ENCODE measurements around the gene SKAP1.

The SKAP1 gene

DNA sequence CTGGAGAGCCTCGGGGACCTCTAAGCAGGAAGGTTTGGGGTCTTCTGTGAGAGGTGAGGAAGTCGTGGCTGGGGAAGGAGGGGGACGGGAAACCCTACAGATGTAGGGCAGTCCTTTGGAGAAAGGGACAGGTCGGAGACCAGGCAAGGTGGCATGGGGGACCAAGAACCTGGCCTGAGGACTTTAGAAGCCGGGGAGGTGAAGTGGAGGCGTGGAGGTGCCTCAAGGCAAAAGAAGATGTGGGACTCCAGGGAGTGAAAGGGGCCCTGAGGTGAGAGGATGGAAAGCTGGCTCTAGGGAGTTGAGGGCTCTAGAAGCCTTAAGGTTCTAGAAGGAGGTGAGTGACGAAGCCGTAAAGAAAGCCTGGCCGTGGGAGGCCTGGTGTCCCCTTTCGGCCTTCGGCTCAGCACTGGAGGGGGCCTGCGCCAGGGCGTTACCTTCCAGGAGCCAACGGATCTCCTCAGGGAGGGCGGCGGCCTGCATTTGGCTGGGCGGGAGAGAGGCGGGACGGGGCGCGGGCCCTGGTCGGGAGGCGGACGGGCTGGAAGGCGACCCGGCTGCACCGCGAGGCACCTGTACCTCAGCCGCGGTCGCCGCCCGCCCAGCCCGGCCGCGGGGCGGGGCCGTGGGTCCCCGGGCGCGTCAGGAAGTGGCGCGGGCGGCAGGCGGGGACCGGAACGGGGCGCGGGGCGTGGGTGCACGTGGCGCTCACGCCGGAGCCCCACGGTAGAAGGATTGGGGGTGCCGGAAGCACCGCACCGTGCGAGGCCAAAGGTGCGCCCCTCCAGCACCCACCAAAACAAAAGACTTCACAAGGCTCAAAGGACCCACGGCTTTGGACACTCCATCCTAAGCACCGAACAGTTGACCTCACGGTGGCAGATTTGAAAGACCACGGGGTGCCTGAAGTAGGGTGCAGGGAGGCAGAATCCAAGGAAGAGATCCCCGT lies at the start of gene SKAP1:
SKAP1 (minus strand) TSS at position 577 of the 949 bp plus-strand sequence.
- H3K27ac ChIP-seq: no peak within 1 kb of the TSS
- H3K4me2 ChIP-seq: peak within 1 kb of the TSS; percentile 61 to 92 (median 77)
- peak within 1 kb of the TSS in 9 of 10 experiments; percentile 32 to 57 (median 42); a peak in 17 of 20 replicates for H3K4me3 ChIP-seq
- no peaks in the 10 kb centered on the region for H3K36me3 ChIP-seq
- TF ChIP-seq Cebpa-rat (IDR thresholded peaks at IDR 0.05): no peak
- peaks cover 0 to 17% (median 5%) of the 10 kb centered on the region in 11 experiments; a peak in 5 of 22 replicates for H3K9me3 ChIP-seq (replicated peaks in 1 of 11)
- H4K20me1 ChIP-seq: peaks cover 0 to 34% (median 0%) of the 10 kb centered on the region in 11 experiments; a peak in 10 of 22 replicates
- peaks cover 78 to 96% (median 91%) of the 10 kb centered on the region in 11 experiments for H3K27me3 ChIP-seq
- 0 out of 22 replicates have a peak within 1 kb of the TSS, but pooled peaks of 1 of the 11 experiments have one; percentile 23 for H3K9ac ChIP-seq
- peaks cover 8 to 17% (median 13%) of the 10 kb centered on the region in 10 experiments; a peak in 17 of 20 replicates for H3K4me1 ChIP-seq

DNA sequence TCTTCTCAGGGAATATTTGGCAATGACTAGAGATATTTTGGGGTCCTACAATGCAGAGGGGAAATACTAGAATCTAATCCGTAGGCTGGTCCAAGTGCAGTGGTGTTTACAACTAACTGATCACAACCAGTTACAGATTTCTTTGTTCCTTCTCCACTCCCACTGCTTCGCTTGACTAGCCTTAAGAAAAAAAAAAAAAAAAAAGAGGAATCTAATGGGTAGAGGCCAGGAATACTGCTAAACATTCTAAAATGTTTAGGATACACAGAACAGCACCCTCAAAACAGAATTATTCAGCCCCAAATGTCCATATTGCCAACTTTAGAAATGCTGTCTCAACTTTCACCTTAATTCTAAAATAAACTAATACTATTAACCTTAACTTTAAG lies 49.0 kb upstream of the SKAP1 start:
- Histone ChIP-seq H3K4me1 (peaks cover 20 to 43% (median 32%) of the 10 kb centered on the region in 10 experiments), H3K9ac (no peak overlapping the region), H3K36me3 (no peaks in the 10 kb centered on the region), H3K4me2 (peak overlapping the region in 9 of 11 experiments; percentile 18 to 63 (median 28); a peak in 10 of 22 replicates), H4K20me1 (peaks cover 0 to 12% (median 0%) of the 10 kb centered on the region in 11 experiments; a peak in 5 of 22 replicates), H3K27ac (no peak overlapping the region), H3K9me3 (replicated peaks in 1 of 11) (no peaks in the 10 kb centered on the region), H3K27me3 (peaks cover 0 to 5% (median 0%) of the 10 kb centered on the region in 11 experiments; a peak in 1 of 22 replicates), H3K4me3 (no peak overlapping the region)
- TF ChIP-seq Cebpa-rat (IDR thresholded peaks at IDR 0.05): no peak

DNA sequence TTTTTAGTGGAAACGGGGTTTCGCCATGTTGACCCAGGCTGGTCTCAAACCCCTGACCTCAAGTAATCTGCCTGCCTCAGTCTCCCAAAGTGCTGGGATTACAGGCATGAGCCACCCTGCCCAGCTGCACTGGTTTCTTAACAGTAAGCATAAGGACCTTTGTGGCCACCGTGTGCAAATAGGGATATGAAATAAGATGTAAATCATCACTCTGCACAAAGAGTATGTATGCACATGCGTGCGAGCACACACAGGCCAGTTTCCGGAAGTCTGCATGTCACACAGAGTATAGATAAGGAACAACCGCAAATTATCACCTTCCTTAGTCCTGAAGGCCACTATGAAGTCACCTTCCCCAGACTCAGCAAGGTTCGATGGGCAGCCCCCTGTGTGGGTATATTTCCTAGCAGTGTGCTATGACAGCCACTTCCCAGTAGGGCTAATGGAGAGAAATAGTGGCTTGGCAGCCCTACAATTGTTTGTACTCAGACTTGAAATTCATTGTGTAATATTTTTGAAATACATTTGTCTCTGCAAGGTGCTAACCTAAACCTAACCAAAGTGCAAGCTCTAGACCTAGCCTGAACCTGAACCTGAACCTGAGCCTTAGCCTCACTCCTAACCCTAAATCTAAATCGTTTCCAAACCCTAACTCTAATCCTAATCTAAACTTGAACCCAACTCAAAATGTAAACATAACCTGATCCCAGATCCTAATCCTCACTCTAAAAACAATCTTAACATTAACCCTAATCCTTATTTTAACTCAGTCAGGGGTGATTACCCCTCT lies 48.4 kb upstream of the SKAP1 start:
- H3K9me3 ChIP-seq (replicated peaks in 1 of 11): no peaks in the 10 kb centered on the region
- H3K4me3 ChIP-seq: no peak overlapping the region
- H4K20me1 ChIP-seq: peaks cover 0 to 7% (median 0%) of the 10 kb centered on the region in 11 experiments; a peak in 4 of 22 replicates
- TF ChIP-seq Cebpa-rat (IDR thresholded peaks at IDR 0.05): no peak
- no peak overlapping the region for H3K27ac ChIP-seq
- H3K4me1 ChIP-seq: peaks cover 14 to 37% (median 26%) of the 10 kb centered on the region in 10 experiments
- H3K9ac ChIP-seq: no peak overlapping the region
- no peaks in the 10 kb centered on the region for H3K36me3 ChIP-seq
- peak overlapping the region; percentile 8 to 63 (median 28); a peak in 17 of 22 replicates for H3K4me2 ChIP-seq
- H3K27me3 ChIP-seq: peaks cover 0 to 5% (median 0%) of the 10 kb centered on the region in 11 experiments; a peak in 1 of 22 replicates

DNA sequence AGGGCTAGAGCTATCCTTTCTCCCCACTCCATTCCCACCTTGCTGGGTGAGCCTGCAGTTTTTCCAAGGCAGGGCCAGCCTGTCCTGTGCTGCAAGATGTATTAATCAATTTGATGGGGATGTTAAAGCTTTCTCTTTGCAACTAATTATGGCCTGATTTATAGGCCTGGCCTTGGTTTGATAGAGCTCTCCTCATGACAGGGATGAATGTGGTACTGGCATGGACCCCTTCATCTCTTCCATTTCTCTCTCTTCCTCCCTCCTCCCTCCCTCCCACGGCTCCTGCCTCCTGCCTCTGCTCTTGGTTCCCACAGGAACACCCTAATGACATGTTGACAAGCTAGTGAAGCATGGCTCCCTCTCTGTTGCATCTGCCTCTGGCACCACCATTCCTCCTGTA lies 47.2 kb upstream of the SKAP1 start:
- peak overlapping the region in 4 of 11 experiments; percentile 26 to 35 (median 32); a peak in 5 of 22 replicates for H3K4me2 ChIP-seq
- H3K27ac ChIP-seq: no peak overlapping the region
- no peak overlapping the region for H3K9ac ChIP-seq
- no peaks in the 10 kb centered on the region for H4K20me1 ChIP-seq
- peaks cover 9 to 32% (median 25%) of the 10 kb centered on the region in 10 experiments; a peak in 18 of 20 replicates for H3K4me1 ChIP-seq
- TF ChIP-seq Cebpa-rat (IDR thresholded peaks at IDR 0.05): no peak
- no peak overlapping the region for H3K4me3 ChIP-seq
- H3K9me3 ChIP-seq (replicated peaks in 1 of 11): no peaks in the 10 kb centered on the region
- no peaks in the 10 kb centered on the region for H3K36me3 ChIP-seq
- H3K27me3 ChIP-seq: peaks cover 0 to 5% (median 0%) of the 10 kb centered on the region in 11 experiments; a peak in 4 of 22 replicates

DNA sequence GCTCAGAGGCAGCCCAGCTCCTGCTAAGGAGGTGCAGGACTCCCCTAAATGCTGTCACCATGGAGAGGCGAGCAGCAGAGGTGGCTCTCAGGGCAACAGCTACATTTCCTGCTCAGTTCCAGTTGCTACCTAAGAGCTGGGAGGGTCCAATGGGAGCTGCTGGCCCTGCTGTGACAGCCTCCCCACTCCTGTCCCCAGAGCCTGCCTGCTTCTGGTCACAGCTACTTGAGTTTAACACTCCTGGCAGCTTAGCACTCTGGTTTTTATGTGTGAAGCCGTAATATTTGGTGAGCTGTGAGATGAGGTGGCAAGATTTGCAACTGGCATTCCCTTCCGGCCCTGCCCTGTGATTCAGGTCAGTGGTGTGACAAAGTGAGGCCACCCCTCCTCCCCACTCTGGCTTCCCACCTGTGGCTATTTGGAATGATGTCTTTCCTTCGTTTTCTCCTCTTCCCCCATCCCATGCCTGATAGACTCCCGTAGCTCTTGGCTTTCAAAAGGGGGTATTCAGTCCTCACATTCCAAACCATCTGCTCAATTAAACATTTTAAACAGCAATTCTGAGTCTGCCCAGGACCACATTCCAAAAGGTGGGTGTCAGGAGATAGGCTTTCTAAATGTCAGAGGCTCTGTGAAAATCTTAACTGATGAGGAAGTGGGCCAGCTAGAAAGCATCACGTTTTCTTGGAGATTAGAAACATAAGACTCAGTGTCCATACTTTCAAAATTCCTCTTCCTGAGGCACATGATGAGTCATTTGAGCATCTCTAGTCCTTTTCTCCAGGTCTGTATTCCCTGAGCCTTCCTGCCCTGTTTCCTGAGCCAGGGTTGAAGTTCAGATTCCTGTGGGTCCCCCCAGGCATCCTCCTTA lies 42.6 kb upstream of the SKAP1 start:
- Histone ChIP-seq H3K4me2 (peak overlapping the region in 9 of 11 experiments; percentile 24 to 79 (median 46); a peak in 15 of 22 replicates), H4K20me1 (no peaks in the 10 kb centered on the region; a peak in 1 of 22 replicates), H3K4me1 (peaks cover 0 to 51% (median 31%) of the 10 kb centered on the region in 10 experiments; a peak in 15 of 20 replicates), H3K27ac (no peak overlapping the region), H3K4me3 (no peak overlapping the region), H3K27me3 (peaks cover 0 to 8% (median 0%) of the 10 kb centered on the region in 11 experiments; a peak in 4 of 22 replicates), H3K36me3 (no peaks in the 10 kb centered on the region), H3K9ac (no peak overlapping the region), H3K9me3 (replicated peaks in 1 of 11) (no peaks in the 10 kb centered on the region)
- no peak for TF ChIP-seq Cebpa-rat (IDR thresholded peaks at IDR 0.05)

DNA sequence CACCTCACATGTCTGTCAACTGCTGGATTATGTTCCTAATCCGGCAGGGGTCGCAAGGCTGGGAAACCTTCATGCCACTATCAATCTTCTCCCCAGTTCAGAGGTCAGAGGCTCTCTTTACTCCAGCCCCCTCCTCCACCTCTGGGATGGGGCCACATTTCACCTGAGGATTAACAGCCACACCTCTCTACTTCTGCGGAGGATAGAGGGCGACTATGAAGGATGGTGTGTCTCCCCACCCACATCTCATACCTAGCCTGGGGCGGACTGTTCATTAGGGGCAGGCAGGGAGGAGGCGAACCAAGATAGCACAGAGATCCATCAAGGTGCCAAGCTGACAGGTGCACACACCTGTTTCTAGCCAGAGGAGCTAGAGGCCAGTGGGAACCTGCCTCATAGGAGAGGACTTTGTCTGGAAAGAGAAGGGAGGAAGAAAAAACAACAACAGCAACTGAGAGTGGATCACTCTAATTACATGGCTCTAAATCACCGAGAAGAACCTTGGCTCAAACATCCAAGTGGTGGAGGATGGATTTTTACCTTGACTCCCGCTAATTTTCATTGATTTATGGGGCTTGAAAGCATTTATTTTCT lies 41.9 kb upstream of the SKAP1 start:
- H3K4me1 ChIP-seq: peaks cover 0 to 46% (median 30%) of the 10 kb centered on the region in 10 experiments; a peak in 14 of 20 replicates
- no peaks in the 10 kb centered on the region for H3K36me3 ChIP-seq
- no peak overlapping the region for H3K4me3 ChIP-seq
- H3K27me3 ChIP-seq: peaks cover 0 to 8% (median 0%) of the 10 kb centered on the region in 11 experiments; a peak in 4 of 22 replicates
- no peaks in the 10 kb centered on the region; a peak in 1 of 22 replicates for H4K20me1 ChIP-seq
- no peak for TF ChIP-seq Cebpa-rat (IDR thresholded peaks at IDR 0.05)
- H3K27ac ChIP-seq: no peak overlapping the region
- H3K4me2 ChIP-seq: peak overlapping the region in 9 of 11 experiments; percentile 24 to 79 (median 46); a peak in 13 of 22 replicates
- no peaks in the 10 kb centered on the region for H3K9me3 ChIP-seq (replicated peaks in 1 of 11)
- H3K9ac ChIP-seq: no peak overlapping the region

DNA sequence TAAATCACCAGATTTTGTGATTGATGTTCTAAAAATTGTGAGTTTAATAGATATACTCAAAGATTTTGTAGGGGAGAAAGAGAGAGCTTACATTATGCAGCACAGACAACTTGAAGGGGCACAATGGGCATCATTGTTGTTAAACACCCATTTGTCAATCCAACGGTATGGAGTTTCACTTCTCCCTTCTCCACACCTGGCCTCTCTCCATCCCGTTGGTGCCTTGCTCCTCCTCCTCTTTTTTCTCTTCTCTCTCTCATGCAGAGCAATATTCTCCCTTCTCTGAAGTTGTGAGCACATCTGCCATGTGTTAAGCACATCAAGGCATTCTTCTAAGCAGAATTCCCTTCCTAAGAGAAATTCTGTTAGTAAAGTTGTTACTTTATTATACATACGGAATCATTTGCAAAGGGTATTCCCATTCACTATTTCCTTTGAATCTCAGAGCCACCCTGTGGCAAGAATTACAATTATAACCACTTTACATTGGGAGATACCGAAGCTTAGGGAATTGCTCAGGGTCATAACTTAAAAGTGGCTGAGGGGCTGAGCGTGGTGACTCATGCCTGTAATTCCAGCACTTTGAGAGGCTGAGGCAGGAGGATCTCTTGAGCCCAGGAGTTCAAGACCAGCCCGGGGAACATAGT lies 40.5 kb upstream of the SKAP1 start:
- peaks cover 0 to 8% (median 0%) of the 10 kb centered on the region in 11 experiments; a peak in 4 of 22 replicates for H3K27me3 ChIP-seq
- H3K9me3 ChIP-seq (replicated peaks in 1 of 11): no peaks in the 10 kb centered on the region
- H4K20me1 ChIP-seq: no peaks in the 10 kb centered on the region; a peak in 1 of 22 replicates
- no peaks in the 10 kb centered on the region for H3K36me3 ChIP-seq
- no peak overlapping the region for H3K9ac ChIP-seq
- peak overlapping the region in 3 of 11 experiments; percentile 28 to 50 (median 49); a peak in 2 of 22 replicates for H3K27ac ChIP-seq
- H3K4me3 ChIP-seq: no peak overlapping the region
- no peak for TF ChIP-seq Cebpa-rat (IDR thresholded peaks at IDR 0.05)
- H3K4me1 ChIP-seq: peaks cover 0 to 46% (median 30%) of the 10 kb centered on the region in 10 experiments; a peak in 14 of 20 replicates
- H3K4me2 ChIP-seq: peak overlapping the region in 9 of 11 experiments; percentile 1 to 79 (median 42); a peak in 16 of 22 replicates

Data from BLaER1 treated with 17β-estradiol and CSF1 and Interleukin-3, amounts not matched to agents 10 nM and 100 nM (cell line).